Endometrial microvascular endothelial cells (primary cell): ENCODE measurements around the gene RXFP1. TPM values are rescaled to one million over a fixed set of nuclear protein-coding genes. Genes with fewer than 3 reads are reported as not detected.
"Not testable (repeated sequence)": the region's sequence is repeated elsewhere in the genome, so short reads cannot be mapped to it uniquely, and the experiment has no call there.

Source experiments
- in situ Hi-C: cut with HindIII; loops from 2 replicates; pipeline ENCODE4 v1.10.0; 2017; ENCODE audit warnings: low sequenced_read_pairs, low pct_unique_long_range_greater_than_20kb; ENCODE audit errors: inconsistent ontology term
- total RNA-seq: library from RNA; depleted of rRNA; stranded (reverse); fragments of >200 nt; gene quantifications from one replicate; pipeline ENCODE4 v1.2.3, GENCODE V29; 2015; ENCODE audit errors: inconsistent ontology term

The RXFP1 gene
- total RNA-seq, 1 donor from 2014 or later = 15.2 TPM

DNA sequence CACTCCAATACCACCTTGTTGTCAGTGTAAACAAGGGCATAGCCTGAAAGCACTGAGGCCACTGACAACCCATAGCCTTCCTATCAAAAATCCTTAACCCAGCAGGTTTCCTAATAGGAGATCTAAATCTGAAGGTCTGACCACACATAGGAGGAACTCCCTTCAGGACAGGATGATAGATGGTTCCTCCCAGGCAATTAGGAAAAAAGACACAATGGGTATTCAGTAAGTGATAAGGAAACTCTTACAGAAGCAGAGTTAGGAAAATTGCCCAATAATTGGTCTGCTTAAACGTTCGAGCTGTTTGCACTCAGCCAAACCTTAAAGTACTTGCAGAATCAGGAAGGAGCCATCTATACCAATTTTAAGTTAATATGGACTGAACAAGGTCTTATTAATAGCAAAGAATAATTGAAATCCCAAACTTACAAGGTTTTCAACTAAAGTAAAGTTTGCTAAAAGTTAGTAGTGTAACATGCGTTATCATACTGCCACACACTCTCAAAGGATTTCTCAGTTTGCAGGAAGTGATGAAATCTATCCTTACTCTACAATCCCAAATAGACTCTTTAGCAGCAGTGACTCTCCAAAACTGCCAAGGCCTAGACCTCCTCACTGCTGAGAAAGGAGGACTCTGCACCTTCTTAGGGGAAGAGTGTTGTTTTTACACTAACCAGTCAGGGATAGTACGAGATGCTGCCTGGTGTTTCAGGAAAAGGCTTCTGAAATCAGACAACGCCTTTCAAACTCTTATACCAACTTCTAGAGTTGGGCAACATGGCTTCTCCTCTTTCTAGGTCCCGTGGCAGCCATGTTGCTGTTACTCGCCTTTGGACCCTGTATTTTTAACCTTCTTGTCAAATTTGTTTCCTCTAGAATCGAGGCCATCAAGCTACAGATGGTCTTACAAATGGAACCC, 142.3 kb downstream of the RXFP1 start:
- in situ Hi-C loops = not testable (repeated sequence)

DNA sequence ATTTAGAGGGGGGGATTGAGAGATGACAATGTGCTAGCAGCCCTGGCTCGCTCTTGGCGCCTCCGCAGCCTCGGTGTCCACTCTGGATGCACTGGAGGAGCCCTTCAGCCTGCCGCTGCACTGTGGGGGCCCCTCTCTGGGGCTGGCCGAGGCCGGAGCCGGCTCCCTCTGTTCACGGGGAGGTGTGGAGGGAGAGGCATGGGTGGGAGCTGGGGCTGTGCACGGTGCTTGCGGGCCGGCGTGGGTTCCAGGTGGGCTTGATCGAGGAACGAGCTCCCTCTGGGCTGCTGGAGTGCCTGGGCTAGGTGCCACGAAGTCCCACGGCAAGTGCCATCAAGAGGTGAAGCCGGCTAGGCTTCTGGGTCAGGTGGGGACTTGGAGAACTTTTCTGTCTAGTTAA, 143.1 kb downstream of the RXFP1 start:
- in situ Hi-C loops = no loop called here

DNA sequence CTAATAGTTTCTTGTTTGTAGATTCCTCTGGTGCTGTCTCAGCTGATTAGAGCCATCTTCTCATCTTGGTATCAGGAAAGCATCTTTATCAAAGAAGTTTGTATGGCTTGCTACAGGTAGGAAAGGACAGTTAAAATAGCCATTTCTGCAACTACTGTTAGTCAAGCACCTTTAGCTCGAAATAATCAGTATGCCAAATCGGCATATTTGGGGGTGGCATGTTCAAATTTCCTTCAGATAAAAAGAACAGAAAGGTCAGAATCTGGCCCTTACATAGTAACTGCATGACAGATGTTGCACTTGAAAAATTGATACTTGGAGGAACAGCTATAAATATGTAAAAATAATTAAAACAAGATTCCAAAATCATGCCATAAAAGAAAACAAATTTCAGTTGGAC, 145.2 kb downstream of the RXFP1 start:
- in situ Hi-C loops = no loop called here

DNA sequence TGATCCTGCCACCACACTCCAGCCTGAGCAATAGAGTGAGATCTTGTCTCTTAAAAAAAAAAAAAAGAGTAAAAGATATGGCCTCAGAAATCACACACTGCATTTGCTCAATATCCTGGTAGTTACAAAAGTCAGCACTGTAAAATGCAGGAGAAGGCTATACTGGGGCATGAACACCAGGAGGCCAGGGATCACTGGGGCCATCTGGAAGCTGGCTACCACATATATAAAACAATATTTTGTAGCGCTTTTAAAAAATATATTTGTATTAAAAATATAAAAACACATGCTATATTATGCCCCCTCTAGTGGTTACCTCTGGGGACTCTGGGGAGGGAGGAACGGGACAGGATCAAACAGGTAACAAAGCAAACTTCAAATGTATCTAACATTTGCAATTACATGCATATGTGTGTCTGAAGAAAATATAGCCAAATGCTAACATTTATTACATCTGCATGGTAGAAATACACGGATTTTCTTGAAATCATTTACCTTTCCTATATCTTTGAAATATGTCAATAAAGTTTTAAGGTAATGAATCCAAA, 146.0 kb downstream of the RXFP1 start:
- in situ Hi-C loops = no loop called here

DNA sequence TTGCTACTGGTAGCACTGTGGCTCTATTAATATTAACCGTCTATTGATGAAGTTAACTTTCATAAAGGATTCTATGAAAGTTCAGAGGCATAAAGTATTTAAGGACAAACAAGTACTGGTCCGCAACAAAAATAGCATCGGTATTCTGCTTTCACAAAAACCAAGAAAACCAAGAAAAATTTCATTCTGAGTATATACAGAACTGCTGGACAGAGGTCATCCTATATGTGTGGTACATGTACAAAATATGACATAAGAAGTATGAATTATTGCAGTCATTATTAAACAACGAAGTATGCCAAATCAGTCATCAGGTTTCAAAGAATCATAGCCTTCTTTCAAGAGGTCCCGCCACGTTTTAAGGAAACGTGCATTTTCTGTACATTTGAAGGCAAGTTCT, 147.6 kb downstream of the RXFP1 start:
- in situ Hi-C loops = no loop called here

DNA sequence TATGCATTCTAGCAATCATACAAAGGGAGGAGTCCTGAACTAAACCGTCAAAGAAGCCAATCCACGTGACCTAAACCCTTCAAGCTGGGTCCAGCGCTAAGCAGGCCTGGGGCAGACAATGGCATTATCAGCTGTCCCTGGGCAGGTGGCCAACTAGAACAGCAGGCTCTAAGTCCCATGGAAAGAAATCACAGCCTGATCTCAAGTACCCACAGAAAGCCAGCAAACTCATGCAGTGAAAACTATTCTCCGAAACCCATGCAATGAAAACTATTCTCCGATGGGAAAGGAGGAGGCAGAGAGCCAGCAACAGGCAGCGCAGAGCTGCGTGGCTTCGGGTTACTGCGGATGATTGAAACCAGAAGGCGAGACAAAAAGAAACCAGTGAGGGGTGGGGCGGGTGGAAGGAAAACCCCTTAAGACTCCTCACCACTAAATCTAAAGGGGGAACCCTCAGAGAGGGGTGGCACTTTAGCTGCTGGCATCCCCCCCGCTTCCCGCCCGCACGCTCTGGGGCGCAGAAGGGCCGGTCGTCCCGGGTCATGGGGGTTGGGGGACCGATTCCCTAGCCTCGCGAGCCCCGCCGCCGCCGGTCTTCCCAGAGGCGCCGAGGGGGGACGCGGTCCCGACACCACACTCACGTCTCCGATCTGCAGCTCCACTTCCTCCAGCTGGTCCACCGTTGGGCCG, 149.4 kb downstream of the RXFP1 start:
- in situ Hi-C loops = no loop called here

DNA sequence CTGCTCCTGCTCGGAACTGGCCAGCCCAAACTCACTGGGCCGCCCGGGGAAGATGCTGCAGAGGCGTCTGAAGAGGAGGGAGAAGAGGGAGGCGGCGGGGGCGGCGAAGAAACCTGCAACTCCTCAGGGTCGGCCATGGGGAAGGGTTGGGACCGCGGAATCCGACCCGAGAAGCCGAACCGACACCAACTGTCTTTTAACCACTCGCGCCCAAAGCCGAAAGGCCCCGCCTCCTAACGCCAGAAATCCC, 149.9 kb downstream of the RXFP1 start, which contains the start of gene C4orf46:
C4orf46 (minus strand) TSS at position 223 of the 250 bp plus-strand sequence; CDS start at position 137, 86 bp downstream.
- in situ Hi-C loops = no loop called here

- in situ Hi-C loops = no loop called here
These were observed 150.5 kb downstream of the RXFP1 start, which contains the start of gene ETFDH for GRCh38 chr4:158671915-158672806. TSS of gene ETFDH (plus strand) at chr4:158672296. CDS start at chr4:158672457, 161 bp downstream.

DNA sequence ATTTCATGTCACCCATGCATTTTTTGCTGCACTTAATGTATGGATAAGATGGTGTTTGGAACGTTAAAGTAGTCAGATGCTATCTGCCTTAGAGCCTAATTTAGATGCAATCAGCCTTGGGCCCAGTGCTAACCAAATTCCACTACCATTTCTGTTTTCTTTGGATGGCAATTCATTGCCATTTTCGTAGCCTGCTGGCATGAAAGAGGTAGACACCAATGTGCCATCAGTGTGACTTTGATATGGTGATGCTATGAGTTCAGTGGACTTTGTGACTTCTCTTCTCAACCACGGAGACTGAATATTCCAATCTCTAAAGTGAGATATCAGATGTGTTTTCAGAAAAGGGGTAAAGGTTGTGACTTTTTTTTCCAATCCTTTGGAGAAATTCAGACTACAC, 152.0 kb downstream of the RXFP1 start:
- in situ Hi-C loops = no loop called here

DNA sequence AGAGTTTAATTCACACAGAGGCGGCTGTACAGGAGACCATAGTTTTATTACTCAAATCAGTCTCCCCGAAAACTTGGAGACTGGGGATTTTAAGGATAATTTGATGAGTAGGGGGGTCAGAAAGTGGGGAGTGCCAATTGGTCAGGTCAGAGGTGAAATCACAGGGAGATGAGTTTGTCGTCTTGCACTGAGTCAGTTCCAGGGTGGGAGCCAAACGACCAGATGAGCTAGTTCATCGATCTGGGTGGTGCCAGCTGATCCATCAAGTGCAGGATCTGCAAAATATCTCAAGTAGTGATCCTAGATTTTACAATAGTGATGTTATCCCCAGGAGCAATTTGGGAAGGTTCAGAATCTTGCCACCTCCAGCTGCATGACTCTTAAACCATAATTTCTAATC, 154.4 kb downstream of the RXFP1 start:
- in situ Hi-C loops = no loop called here

- in situ Hi-C loops = no loop called here
These were observed 157.1 kb downstream of the RXFP1 start for GRCh38 chr4:158678767-158679166.

GRCh38 chr4:158681629-158682028, 159.9 kb downstream of the RXFP1 start:
- in situ Hi-C loops = no loop called here

DNA sequence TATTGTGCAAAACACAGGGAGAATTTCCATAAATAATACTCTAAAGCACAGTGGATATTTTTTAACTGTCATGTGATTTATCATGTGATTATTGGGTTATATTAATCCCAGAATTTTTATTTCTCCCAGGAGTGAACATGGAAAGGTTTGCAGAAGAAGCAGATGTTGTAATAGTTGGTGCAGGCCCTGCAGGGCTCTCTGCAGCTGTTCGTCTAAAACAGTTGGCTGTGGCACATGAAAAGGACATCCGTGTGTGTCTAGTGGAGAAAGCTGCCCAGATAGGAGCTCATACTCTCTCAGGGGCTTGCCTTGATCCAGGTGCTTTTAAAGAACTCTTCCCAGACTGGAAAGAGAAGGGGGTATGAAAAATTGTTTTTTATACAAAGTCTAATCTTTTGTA, 160.4 kb downstream of the RXFP1 start:
- in situ Hi-C loops = no loop called here

- in situ Hi-C loops = no loop called here
These were observed 167.1 kb downstream of the RXFP1 start for GRCh38 chr4:158688813-158689212.

Other genes starting within 250 kb of the RXFP1 start
- 25.3 TPM for gene C4orf46, start 150.0 kb downstream of the RXFP1 start, total RNA-seq
- 23.0 TPM for gene ETFDH, start 150.4 kb downstream of the RXFP1 start, total RNA-seq
- 37.0 TPM for gene PPID, start 201.5 kb downstream of the RXFP1 start, total RNA-seq
- gene FNIP2, start 247.1 kb downstream of the RXFP1 start, total RNA-seq = 11.7 TPM